MM.1S (cell line): ENCODE data around the gene PTPN22.

Source experiments
- DNase-seq: peaks from one replicate; pipeline ENCODE4 v3.0.0-alpha.2; 2015
- H2AFZ ChIP-seq: fragments of 300-600 bp; sonication (generic); 2 replicates; pipeline ENCODE4 v1.6.0; 2016; ENCODE audit warnings: antibody characterized with exemption, low read length
- H3F3A ChIP-seq: fragments of 300-600 bp; sonication (generic); 2 replicates; pipeline ENCODE4 v1.6.1; 2016; ENCODE audit warnings: mild to moderate bottlenecking, antibody characterized with exemption, low read length, moderate library complexity, mixed read lengths; ENCODE audit not compliant: insufficient read depth
- H3K27ac ChIP-seq: fragments of 300-600 bp; sonication (generic); 2 replicates; pipeline ENCODE4 v1.5.1; 2016; ENCODE audit warnings: mild to moderate bottlenecking, low read length
- H3K27me3 ChIP-seq: fragments of 300-600 bp; sonication (generic); replicated peaks from 2 replicates; pipeline ENCODE4 v1.6.0; 2016; ENCODE audit warnings: low read length; ENCODE audit not compliant: insufficient read depth
- H3K36me3 ChIP-seq: fragments of 300-600 bp; sonication (generic); replicated peaks from 2 replicates; pipeline ENCODE4 v1.6.1; 2016; ENCODE audit warnings: mild to moderate bottlenecking, low read length, mixed read lengths; ENCODE audit not compliant: insufficient read depth
- H3K4me1 ChIP-seq: fragments of 300-600 bp; sonication (generic); 2 replicates; pipeline ENCODE4 v1.6.1; 2016; ENCODE audit warnings: low read length, mixed read lengths
- H3K4me2 ChIP-seq: fragments of 300-600 bp; sonication (generic); 2 replicates; pipeline ENCODE4 v1.6.0; 2016; ENCODE audit warnings: low read depth, low read length
- H3K4me3 ChIP-seq: fragments of 300-600 bp; sonication (generic); 2 replicates; pipeline ENCODE4 v1.5.1; 2016; ENCODE audit warnings: low read length, mixed read lengths
- H3K79me2 ChIP-seq: fragments of 300-600 bp; sonication (generic); 2 replicates; pipeline ENCODE4 v1.6.1; 2016; ENCODE audit warnings: mixed run types, low read length, mixed read lengths
- H3K9ac ChIP-seq: fragments of 300-600 bp; sonication (generic); 2 replicates; pipeline ENCODE4 v1.6.1; 2016; ENCODE audit warnings: low read length, mixed read lengths
- H3K9me2 ChIP-seq: fragments of 300-600 bp; sonication (generic); replicated peaks from 2 replicates; pipeline ENCODE4 v1.6.1; 2016; ENCODE audit warnings: mild to moderate bottlenecking, low read length, mixed read lengths; ENCODE audit not compliant: insufficient read depth
- H3K9me3 ChIP-seq: fragments of 300-600 bp; sonication (generic); replicated peaks from 2 replicates; pipeline ENCODE4 v1.6.1; 2016; ENCODE audit warnings: mild to moderate bottlenecking, low read length, mixed read lengths; ENCODE audit not compliant: insufficient read depth
- H4K20me1 ChIP-seq: fragments of 300-600 bp; sonication (generic); 2 replicates; pipeline ENCODE4 v1.6.1; 2016; ENCODE audit warnings: mild to moderate bottlenecking, low read length, moderate library complexity, mixed read lengths; ENCODE audit not compliant: insufficient read depth
- CTCF ChIP-seq: fragments of 300-600 bp; sonication (generic); IDR thresholded peaks from 2 replicates; pipeline ENCODE4 v1.5.1; 2016; ENCODE audit warnings: antibody characterized with exemption, low read length, mixed read lengths
- EZH2 ChIP-seq: fragments of 300-600 bp; sonication (generic); optimal IDR thresholded peaks from 2 replicates; pipeline ENCODE3; 2017; ENCODE audit warnings: low read depth, mild to moderate bottlenecking, antibody characterized with exemption, low read length, mixed read lengths
- EZH2phosphoT487 ChIP-seq: fragments of 300-600 bp; sonication (generic); IDR thresholded peaks from 2 replicates; pipeline ENCODE4 v1.6.1; 2018; ENCODE audit warnings: antibody characterized with exemption, low read length

PTPN22 gene

GRCh38 chr1:113804421-113805255, 66.9 kb downstream of the PTPN22 start:
- TF ChIP-seq EZH2 (no peak), EZH2phosphoT487 (no peak), CTCF (no peak)
- Histone ChIP-seq H3K27ac (no peak overlapping the region), H3F3A (no peaks in the 10 kb centered on the region), H3K9me2 (no peaks in the 10 kb centered on the region), H3K4me2 (no peak overlapping the region), H3K4me3 (no peak overlapping the region), H3K27me3 (no peaks in the 10 kb centered on the region), H3K79me2 (peaks cover 98% of the 10 kb centered on the region), H3K9me3 (no peaks in the 10 kb centered on the region), H3K4me1 (no peaks in the 10 kb centered on the region; the same call in 1 of the 2 replicates), H4K20me1 (no peaks in the 10 kb centered on the region), H3K9ac (no peak overlapping the region), H2AFZ (no peak overlapping the region), H3K36me3 (no peaks in the 10 kb centered on the region)
- DNase-seq = no peak

GRCh38 chr1:113802367-113803007, 69.0 kb downstream of the PTPN22 start:
- no peaks in the 10 kb centered on the region for H3K9me2 ChIP-seq

GRCh38 chr1:113800487-113800886, 71.0 kb downstream of the PTPN22 start:
- DNase-seq = no peak
- Histone ChIP-seq H3K9me3 (no peaks in the 10 kb centered on the region), H3K36me3 (no peaks in the 10 kb centered on the region), H3K4me1 (no peaks in the 10 kb centered on the region; the same call in 1 of the 2 replicates), H3K79me2 (peaks cover 77% of the 10 kb centered on the region), H2AFZ (no peak overlapping the region), H3K9ac (no peak overlapping the region), H3K9me2 (no peaks in the 10 kb centered on the region), H3K27me3 (no peaks in the 10 kb centered on the region), H3F3A (no peaks in the 10 kb centered on the region), H3K4me3 (no peak overlapping the region), H4K20me1 (no peaks in the 10 kb centered on the region), H3K27ac (no peak overlapping the region), H3K4me2 (no peak overlapping the region)
- TF ChIP-seq EZH2 (no peak), CTCF (no peak), EZH2phosphoT487 (no peak)

More at GRCh38 chr1:113802367-113803007, 69.0 kb downstream of the PTPN22 start:
- Histone ChIP-seq H3K9ac (no peak overlapping the region), H3K4me3 (no peak overlapping the region), H3K79me2 (peaks cover 95% of the 10 kb centered on the region), H3K4me2 (no peak overlapping the region), H3K36me3 (no peaks in the 10 kb centered on the region), H3K4me1 (no peaks in the 10 kb centered on the region; the same call in 1 of the 2 replicates), H4K20me1 (no peaks in the 10 kb centered on the region), H2AFZ (no peak overlapping the region), H3F3A (no peaks in the 10 kb centered on the region), H3K27ac (no peak overlapping the region), H3K27me3 (no peaks in the 10 kb centered on the region), H3K9me3 (no peaks in the 10 kb centered on the region)
- no peak for TF ChIP-seq CTCF
- no peak for TF ChIP-seq EZH2phosphoT487
- no peak for TF ChIP-seq EZH2
- no peak for DNase-seq
